GM08714 (cell line): ENCODE results near the gene CEBPZOS.

Experiments
- H3K4me3 ChIP-seq: fragments of 200-500 bp; sonication (Bioruptor generic); 2 replicates; pipeline ENCODE4 v1.5.1; 2014; ENCODE audit warnings: mild to moderate bottlenecking, low read length, inconsistent platforms
- ZNF274 ChIP-seq: IDR thresholded peaks from 2 replicates; pipeline ENCODE4 v1.6.1; 2012; ENCODE audit warnings: mild to moderate bottlenecking, low read depth, low read length

CEBPZOS gene

DNA sequence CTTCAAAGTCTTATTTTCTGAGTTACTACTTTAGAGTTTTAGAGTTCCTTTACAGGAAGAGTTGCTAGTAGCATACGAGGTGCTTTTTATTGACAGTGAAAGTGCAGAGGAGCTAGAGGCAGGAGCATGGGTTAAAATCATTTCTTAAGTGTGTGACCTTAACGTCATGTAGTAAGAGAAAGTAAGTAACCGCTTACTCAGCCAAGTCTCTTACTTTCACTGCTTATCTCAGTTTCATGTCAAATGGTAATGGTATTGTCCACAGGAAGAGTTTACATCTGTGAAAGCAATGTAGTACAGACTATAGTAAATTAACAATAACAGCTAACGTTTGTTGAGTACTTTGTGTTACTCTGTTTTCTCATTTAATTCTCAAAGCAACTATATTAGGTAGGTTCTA lies 47.7 kb downstream of the CEBPZOS start:
- TF ChIP-seq ZNF274, result no peak
- H3K4me3 ChIP-seq, result no peak overlapping the region

DNA sequence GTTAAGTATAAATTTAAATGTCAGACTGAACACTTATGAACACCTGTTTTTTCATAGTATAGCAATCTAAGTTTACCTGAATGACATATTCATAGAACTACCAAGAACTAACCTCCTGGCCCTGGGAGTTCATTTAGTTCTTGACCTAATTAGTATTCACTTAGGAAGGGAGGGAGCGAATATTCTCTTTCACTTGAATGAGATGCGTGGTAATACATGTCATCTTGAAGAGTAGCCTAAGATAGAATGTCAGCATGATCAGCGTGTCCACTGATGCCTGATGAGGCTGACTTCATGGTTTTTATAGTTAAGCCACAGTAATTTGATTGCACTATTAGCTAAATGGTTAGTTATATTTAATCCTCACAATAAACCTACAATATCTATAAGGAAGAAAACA lies 48.5 kb downstream of the CEBPZOS start:
- no peak overlapping the region for H3K4me3 ChIP-seq
- no peak for TF ChIP-seq ZNF274

DNA sequence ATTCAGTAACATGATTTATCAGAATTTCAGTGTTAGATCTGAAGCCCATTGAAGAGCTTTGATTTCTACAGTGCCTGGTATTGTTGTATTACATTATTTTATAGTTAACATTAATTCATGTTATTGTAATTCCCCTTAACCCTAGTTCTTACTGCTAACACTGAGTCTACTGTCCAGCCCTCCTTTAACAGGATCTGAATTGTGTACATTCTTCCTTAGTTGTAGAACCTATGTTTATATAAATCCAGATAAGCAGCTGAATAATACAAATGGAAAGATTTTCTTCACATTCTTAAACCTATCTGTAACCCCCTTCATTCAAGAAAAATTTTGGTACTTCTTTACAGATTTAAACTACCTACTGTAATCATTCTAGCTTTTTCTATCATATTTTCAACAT lies 49.9 kb downstream of the CEBPZOS start:
- H3K4me3 ChIP-seq, result no peak overlapping the region
- no peak for TF ChIP-seq ZNF274

DNA sequence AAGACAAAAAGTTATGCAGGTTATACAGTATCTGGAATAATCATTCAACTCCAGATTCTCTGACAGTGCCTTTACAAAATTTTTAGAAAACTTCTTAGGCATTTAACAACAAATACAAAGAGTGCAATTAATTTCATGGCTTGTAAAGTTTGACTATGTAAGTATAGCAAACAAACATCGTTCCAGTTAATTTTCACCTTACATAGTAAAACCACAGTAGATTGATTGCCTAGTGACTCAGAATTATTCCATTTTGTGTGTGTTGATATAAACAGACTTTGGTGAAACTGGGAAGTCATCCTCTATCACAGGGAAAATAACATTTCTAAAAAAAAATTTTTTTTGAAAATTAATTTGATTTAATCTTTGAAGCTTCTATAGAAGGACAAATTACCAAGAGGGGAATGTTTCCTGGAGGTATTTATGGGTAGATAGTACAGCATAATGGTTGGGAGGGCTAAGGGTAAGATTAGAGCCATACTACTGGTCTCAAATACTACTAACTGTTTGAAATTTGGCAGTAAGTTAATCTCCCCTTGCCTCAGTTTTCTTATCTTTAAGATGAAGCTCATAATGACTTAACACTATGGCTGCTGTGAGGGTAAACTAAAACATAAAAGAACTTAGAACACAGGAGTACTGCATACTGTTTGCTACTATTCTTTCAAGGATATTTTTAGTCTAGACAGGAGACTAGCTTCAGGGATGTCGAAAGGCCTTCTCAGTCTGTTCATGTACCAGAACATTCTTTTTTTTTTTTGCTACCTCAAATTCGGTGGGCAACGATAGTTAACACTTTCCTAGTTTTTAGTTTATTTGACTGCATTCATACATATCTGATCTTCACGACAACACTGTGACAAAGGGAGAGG lies 54.8 kb downstream of the CEBPZOS start:
- no peak for TF ChIP-seq ZNF274
- no peak overlapping the region for H3K4me3 ChIP-seq
